Neuronal stem cell (in vitro differentiated cells): Measurements from ENCODE around the gene LRRC2. TPM values are rescaled to one million over a fixed set of nuclear protein-coding genes. Genes with fewer than 3 reads are reported as not detected.
A peak's percentile ranks its signal among the peaks of the same experiment; 100 is the strongest.

Experiments
- DNase-seq: peaks from one replicate; pipeline ENCODE4 v3.0.0-alpha.2; 2013; ENCODE audit warnings: low spot score
- H2AFZ ChIP-seq: one replicate; pipeline ENCODE4 v1.6.1; 2013; ENCODE audit warnings: mild to moderate bottlenecking, low read length, inconsistent platforms
- H2AK5ac ChIP-seq: 2 replicates; pipeline ENCODE4 v1.6.1; 2013; ENCODE audit warnings: low read depth, mild to moderate bottlenecking, inconsistent platforms, low read length, moderate library complexity, mixed read lengths
- H2BK120ac ChIP-seq: 2 replicates; pipeline ENCODE4 v1.6.1; 2013; ENCODE audit warnings: low read depth, mild to moderate bottlenecking, inconsistent platforms, low read length, moderate library complexity, mixed read lengths
- H2BK12ac ChIP-seq: one replicate; pipeline ENCODE4 v1.6.1; 2013; ENCODE audit warnings: low read length, inconsistent platforms
- H2BK15ac ChIP-seq: 2 replicates; pipeline ENCODE4 v1.6.1; 2013; ENCODE audit warnings: mild to moderate bottlenecking, low read length, inconsistent platforms, mixed read lengths
- H2BK5ac ChIP-seq: one replicate; pipeline ENCODE4 v1.6.1; 2013; ENCODE audit warnings: inconsistent platforms, mild to moderate bottlenecking, low read length, moderate library complexity
- H3K14ac ChIP-seq: one replicate; pipeline ENCODE4 v1.6.1; 2013; ENCODE audit warnings: low read length, inconsistent platforms
- H3K18ac ChIP-seq: 2 replicates; pipeline ENCODE4 v1.6.1; 2013; ENCODE audit warnings: low read length, inconsistent platforms
- H3K23ac ChIP-seq: 2 replicates; pipeline ENCODE4 v1.6.1; 2013; ENCODE audit warnings: low read depth, mild to moderate bottlenecking, mixed read lengths, low read length, inconsistent platforms; ENCODE audit not compliant: poor library complexity
- H3K27ac ChIP-seq: replicated peaks from 3 replicates; pipeline ENCODE4 v1.5.1; 2013; ENCODE audit warnings: low read length, inconsistent platforms
- H3K27me3 ChIP-seq, 3 experiments: 2 replicates each; pipeline ENCODE4 v1.6.1; 2013; ENCODE audit warnings: low read length in 3 of 3, mild to moderate bottlenecking in 2 of 3, inconsistent platforms in 1 of 3, low read depth in 1 of 3, mixed read lengths in 1 of 3, moderate library complexity in 1 of 3; ENCODE audit not compliant: control insufficient read depth in 3 of 3, insufficient read depth in 3 of 3
- H3K36me3 ChIP-seq, 2 donors: replicated peaks in 1 of 2; 2 replicates each; pipeline ENCODE4 v1.6.1; 2013; ENCODE audit warnings: low read length in 2 of 2; ENCODE audit not compliant: control insufficient read depth in 2 of 2, insufficient read depth in 2 of 2
- H3K4ac ChIP-seq: 2 replicates; pipeline ENCODE4 v1.6.1; 2013; ENCODE audit warnings: inconsistent platforms, mild to moderate bottlenecking, low read length, moderate library complexity
- H3K4me1 ChIP-seq, 2 donors: 1 replicate in 1 of 2; 2 replicates in 1 of 2; pipeline ENCODE4 v1.6.1; 2013; ENCODE audit warnings: low read length in 2 of 2, low read depth in 1 of 2; ENCODE audit not compliant: control insufficient read depth in 2 of 2, insufficient read depth in 1 of 2
- H3K4me2 ChIP-seq: one replicate; pipeline ENCODE4 v1.6.1; 2013; ENCODE audit warnings: mild to moderate bottlenecking, low read length, inconsistent platforms; ENCODE audit not compliant: insufficient read depth, poor library complexity, severe bottlenecking
- H3K4me3 ChIP-seq, 2 donors: 2 replicates each; pipeline ENCODE4 v1.5.1; 2013; ENCODE audit warnings: low read length in 2 of 2, mild to moderate bottlenecking in 2 of 2, inconsistent platforms in 1 of 2, moderate library complexity in 1 of 2
- H3K79me1 ChIP-seq: one replicate; pipeline ENCODE4 v1.6.1; 2013; ENCODE audit warnings: low read depth, mild to moderate bottlenecking, inconsistent platforms, low read length, moderate library complexity
- H3K9ac ChIP-seq: one replicate; pipeline ENCODE4 v1.6.1; 2013; ENCODE audit warnings: mild to moderate bottlenecking, low read depth, low read length, inconsistent platforms; ENCODE audit not compliant: poor library complexity
- H3K9me3 ChIP-seq, 2 donors: replicated peaks in 1 of 2; 2 replicates each; pipeline versions ENCODE3 to v1.6.1; 2013; ENCODE audit warnings: low read length in 2 of 2, mild to moderate bottlenecking in 2 of 2, inconsistent platforms in 1 of 2, low read depth in 1 of 2, mixed read lengths in 1 of 2, moderate library complexity in 1 of 2; ENCODE audit not compliant: control insufficient read depth in 2 of 2, insufficient read depth in 1 of 2
- H4K8ac ChIP-seq: one replicate; pipeline ENCODE4 v1.6.1; 2013; ENCODE audit warnings: low read depth, mild to moderate bottlenecking, inconsistent platforms, low read length, moderate library complexity
- H4K91ac ChIP-seq: one replicate; pipeline ENCODE4 v1.6.1; 2013; ENCODE audit warnings: low read length, low read depth, mild to moderate bottlenecking, inconsistent platforms; ENCODE audit not compliant: poor library complexity
- WGBS, 2 donors: extraction: QIAGEN DNeasy Blood & Tissue Kit; methylation state at CpG; one replicate each; pipeline ENCODE4 v1.1.7; 2013; ENCODE audit warnings: missing lambda C conversion rate in 2 of 2, mixed read lengths in 1 of 2; ENCODE audit not compliant: insufficient read length in 2 of 2, insufficient replicate concordance in 1 of 2; ENCODE audit errors: extremely low coverage in 2 of 2; 5-methylcytosine and 5-hydroxymethylcytosine counted together
- polyA plus RNA-seq, 2 experiments: library from polyadenylated mRNA; stranded (reverse); fragments of 200-250 nt; gene quantifications; one replicate each; pipeline ENCODE4 v1.2.3, GENCODE V29; 2013

The LRRC2 gene
- 0.11 TPM for polyA plus RNA-seq (2013, experiment 1 of 2)
- polyA plus RNA-seq (2013, experiment 2 of 2), result 0.14 TPM

- Histone ChIP-seq H3K36me3 (no peaks in the 10 kb centered on the region), H3K79me1 (no peaks in the 10 kb centered on the region), H3K18ac (peak within 1 kb of the TSS; percentile 12), H3K27me3 (peaks cover 2 to 36% (median 3%) of the 10 kb centered on the region in 3 experiments), H3K4me3 (peak within 1 kb of the TSS in 1 of 2 donors; percentile 78), H2AK5ac (no peak within 1 kb of the TSS), H2BK15ac (no peak within 1 kb of the TSS), H2AFZ (peak within 1 kb of the TSS; percentile 75), H3K9ac (peak within 1 kb of the TSS; percentile 24), H3K9me3 (peaks cover 0 to 2% of the 10 kb centered on the region in 2 donors), H2BK12ac (no peak within 1 kb of the TSS), H3K14ac (no peak within 1 kb of the TSS), H4K91ac (no peak within 1 kb of the TSS), H3K23ac (peak within 1 kb of the TSS; percentile 82), H4K8ac (no peak within 1 kb of the TSS), H3K27ac (no peak within 1 kb of the TSS), H3K4me1 (peaks cover 0 to 4% of the 10 kb centered on the region in 2 donors), H3K4ac (no peak within 1 kb of the TSS), H2BK120ac (no peak within 1 kb of the TSS), H3K4me2 (peak within 1 kb of the TSS; percentile 60), H2BK5ac (no peak within 1 kb of the TSS)
- DNase-seq, result no peak
- no CpG with 5 or more reads among the region's 39 CpGs for WGBS, 2 donors
These were observed at the start of gene LRRC2 for GRCh38 chr3:46566040-46566641. TSS of gene LRRC2 (minus strand) at chr3:46566302. CDS start at chr3:46551591, 14,711 bp downstream.

DNA sequence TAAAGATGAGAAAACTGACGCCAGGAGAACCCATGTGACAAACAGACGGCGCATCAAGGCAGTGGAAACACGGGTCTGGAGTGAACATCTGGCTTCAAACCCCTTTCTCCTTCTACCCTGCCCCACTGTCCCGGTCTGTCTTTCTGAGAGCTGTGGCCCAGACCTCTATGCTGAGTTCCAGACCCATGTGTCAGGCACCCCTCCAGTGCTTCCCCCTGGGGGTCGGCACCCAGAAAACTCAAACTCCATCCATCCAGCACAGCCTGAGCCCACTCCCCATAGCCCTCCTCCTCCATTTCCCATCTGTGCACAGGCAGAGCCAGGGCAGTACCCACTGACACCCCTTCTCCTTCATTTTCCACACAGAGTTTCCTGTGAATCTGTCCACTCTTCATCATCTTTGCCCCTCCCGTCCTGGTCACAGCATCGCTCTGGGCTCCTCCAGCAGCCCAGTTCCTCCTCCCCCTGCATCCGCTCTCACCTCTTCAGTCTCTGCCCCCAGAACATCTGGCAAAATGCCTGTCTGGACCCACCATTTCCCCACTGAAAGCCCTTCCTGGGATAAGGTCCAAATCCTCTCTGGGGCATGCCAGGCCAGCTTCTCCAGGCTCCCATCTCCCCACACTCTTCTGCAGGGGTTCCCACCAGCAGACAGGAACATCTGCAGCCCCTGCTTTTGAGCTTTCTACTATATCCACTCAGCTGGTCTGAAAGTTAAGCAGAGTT, 49.1 kb upstream of the LRRC2 start:
- Histone ChIP-seq H2AK5ac (no peak overlapping the region), H2BK12ac (no peak overlapping the region), H3K36me3 (no peaks in the 10 kb centered on the region), H2BK120ac (no peak overlapping the region), H3K9ac (no peak overlapping the region), H3K9me3 (no peaks in the 10 kb centered on the region), H4K91ac (no peak overlapping the region), H3K18ac (no peak overlapping the region), H3K4me2 (no peak overlapping the region), H3K4me1 (peaks cover 0 to 12% of the 10 kb centered on the region in 2 donors), H3K79me1 (no peaks in the 10 kb centered on the region), H2BK15ac (no peak overlapping the region), H2BK5ac (no peak overlapping the region), H3K4ac (no peak overlapping the region), H2AFZ (no peak overlapping the region), H3K27me3 (no peaks in the 10 kb centered on the region), H3K14ac (no peak overlapping the region), H3K23ac (no peak overlapping the region), H3K4me3 (no peak overlapping the region), H3K27ac (no peak overlapping the region), H4K8ac (no peak overlapping the region)
- no CpG with 5 or more reads among the region's 9 CpGs for WGBS, 2 donors
- no peak for DNase-seq

DNA sequence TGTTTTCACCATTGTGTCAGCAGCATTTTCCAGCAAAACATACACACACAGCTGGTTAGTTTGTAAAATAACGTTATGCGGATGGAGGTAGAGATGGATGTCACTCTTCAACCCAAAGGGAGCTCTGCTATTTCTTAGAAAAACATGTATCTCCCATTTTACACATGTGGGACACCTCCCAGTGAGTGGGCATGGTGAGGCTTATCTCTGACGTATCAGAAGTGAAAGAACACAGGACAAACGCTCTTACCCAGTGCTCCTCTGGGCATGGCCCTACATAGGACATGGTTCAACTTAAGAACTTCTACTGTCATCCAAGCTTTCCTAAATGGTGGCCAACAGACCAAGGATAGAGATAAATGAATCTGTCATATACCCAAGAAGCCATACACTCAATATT, 48.3 kb upstream of the LRRC2 start:
- DNase-seq, result no peak
- H3K4me2 ChIP-seq, result no peak overlapping the region
- H3K14ac ChIP-seq, result no peak overlapping the region
- H3K27ac ChIP-seq, result no peak overlapping the region
- H2BK5ac ChIP-seq, result no peak overlapping the region
- no peak overlapping the region for H2BK120ac ChIP-seq
- H2AK5ac ChIP-seq, result no peak overlapping the region
- no peaks in the 10 kb centered on the region for H3K36me3 ChIP-seq
- peaks cover 0 to 3% (median 0%) of the 10 kb centered on the region in 3 experiments for H3K27me3 ChIP-seq
- H2AFZ ChIP-seq, result no peak overlapping the region
- H3K9me3 ChIP-seq, result no peaks in the 10 kb centered on the region
- H2BK12ac ChIP-seq, result no peak overlapping the region
- H3K79me1 ChIP-seq, result no peaks in the 10 kb centered on the region
- no peak overlapping the region for H4K91ac ChIP-seq
- H3K23ac ChIP-seq, result no peak overlapping the region
- no CpG with 5 or more reads among the region's 4 CpGs for WGBS, 2 donors
- peaks cover 0 to 11% of the 10 kb centered on the region in 2 donors for H3K4me1 ChIP-seq
- H2BK15ac ChIP-seq, result no peak overlapping the region
- no peak overlapping the region for H3K9ac ChIP-seq
- no peak overlapping the region for H3K4me3 ChIP-seq
- H3K18ac ChIP-seq, result no peak overlapping the region
- H4K8ac ChIP-seq, result no peak overlapping the region
- H3K4ac ChIP-seq, result no peak overlapping the region

- Histone ChIP-seq H3K79me1 (no peaks in the 10 kb centered on the region), H3K4me3 (no peak overlapping the region), H4K8ac (no peak overlapping the region), H2BK120ac (no peak overlapping the region), H3K23ac (no peak overlapping the region), H4K91ac (no peak overlapping the region), H3K4me2 (no peak overlapping the region), H3K27me3 (peaks cover 0 to 3% (median 0%) of the 10 kb centered on the region in 3 experiments), H2BK5ac (no peak overlapping the region), H3K4me1 (peaks cover 0 to 12% of the 10 kb centered on the region in 2 donors), H2BK15ac (no peak overlapping the region), H3K9ac (no peak overlapping the region), H2BK12ac (no peak overlapping the region), H3K9me3 (no peaks in the 10 kb centered on the region), H3K18ac (peak overlapping the region; percentile 92), H3K36me3 (no peaks in the 10 kb centered on the region), H3K14ac (no peak overlapping the region), H3K27ac (no peak overlapping the region), H2AK5ac (no peak overlapping the region), H2AFZ (no peak overlapping the region), H3K4ac (no peak overlapping the region)
- no peak for DNase-seq
- no CpG with 5 or more reads among the region's 10 CpGs for WGBS, 2 donors
These were observed 47.4 kb upstream of the LRRC2 start for GRCh38 chr3:46613313-46614005.
